Lower leg skin (tissue), 4 donors: ENCODE data around the gene CLEC14A. TPM values are rescaled to one million over a fixed set of nuclear protein-coding genes. Genes with fewer than 3 reads are reported as not detected.

Experiments used
- DNase-seq, 2 donors: peaks; one replicate each; pipeline ENCODE4 v3.0.0-alpha.2; 2019; ENCODE audit warnings: low spot score in 2 of 2
- H3K4me3 ChIP-seq: fragments of 200-600 bp; sonication (generic); 2 replicates; pipeline ENCODE4 v1.5.1; 2017; ENCODE audit warnings: mild to moderate bottlenecking, low read depth; ENCODE audit not compliant: poor library complexity, severe bottlenecking
- CTCF ChIP-seq, 3 donors: fragments of 450-650 bp; IDR thresholded peaks; one replicate each; pipeline ENCODE4 v1.5.1; 2016; ENCODE audit warnings: antibody characterized with exemption in 3 of 3, mild to moderate bottlenecking in 3 of 3, moderate library complexity in 2 of 3
- POLR2A ChIP-seq, 2 donors: fragments of 450-650 bp; IDR thresholded peaks; one replicate each; pipeline ENCODE4 v1.6.1; 2016 to 2017; ENCODE audit warnings: antibody characterized with exemption in 2 of 2, mild to moderate bottlenecking in 1 of 2, moderate library complexity in 1 of 2
- WGBS, 2 donors: methylation state at CpG; one replicate each; pipeline ENCODE4 v1.1.5; 2018; 5-methylcytosine and 5-hydroxymethylcytosine counted together
- intact Hi-C: fragments of 100-400 bp; cut with DNase I; formaldehyde crosslinking; loops from one replicate; pipeline ENCODE4 v1.15.0; 2023; ENCODE audit warnings: low total_unique reads
- total RNA-seq, 4 donors: library from RNA; depleted of rRNA; stranded (reverse); fragments of >200 nt; gene quantifications; one replicate each; pipeline ENCODE4 v1.1.0, GENCODE V29; 2016

The CLEC14A gene
- total RNA-seq, 4 donors from 2014 or later: 10.2 to 25.8 (median 16.9) TPM

GRCh38 chr14:38207377-38207735 lies 48.5 kb downstream of the CLEC14A start:
- TF ChIP-seq CTCF (IDR thresholded peaks at IDR 0.05): no peak
- no peak for TF ChIP-seq POLR2A (IDR thresholded peaks at IDR 0.05)
- H3K4me3 ChIP-seq: no peak overlapping the region
- WGBS, 2 donors: 36 to 40% methylated on average over 5 of the region's 5 CpGs
- no peak for DNase-seq
- intact Hi-C loops: no loop called here

GRCh38 chr14:38206689-38207376 lies 49.1 kb downstream of the CLEC14A start:
- 42 to 53% methylated on average over 2 of the region's 2 CpGs for WGBS, 2 donors
- H3K4me3 ChIP-seq: no peak overlapping the region
- DNase-seq: no peak
- TF ChIP-seq POLR2A (IDR thresholded peaks at IDR 0.05): no peak
- TF ChIP-seq CTCF (IDR thresholded peaks at IDR 0.05): no peak
- intact Hi-C loops: no loop called here

- TF ChIP-seq POLR2A (IDR thresholded peaks at IDR 0.05) (no peak), CTCF (IDR thresholded peaks at IDR 0.05) (no peak)
- intact Hi-C loops: no loop called here
- no peak overlapping the region for H3K4me3 ChIP-seq
- DNase-seq: no peak
- 84 to 86% methylated on average over 5 of the region's 5 CpGs for WGBS, 2 donors
These were observed 49.8 kb downstream of the CLEC14A start for GRCh38 chr14:38205949-38206665.

- TF ChIP-seq CTCF (IDR thresholded peaks at IDR 0.05) (no peak), POLR2A (IDR thresholded peaks at IDR 0.05) (no peak)
- no peak for DNase-seq
- intact Hi-C loops: no loop called here
- no peak overlapping the region for H3K4me3 ChIP-seq
- 82 to 86% methylated on average over 5 of the region's 5 CpGs for WGBS, 2 donors
These were observed 50.6 kb downstream of the CLEC14A start for GRCh38 chr14:38205119-38205813.

GRCh38 chr14:38204719-38205115 lies 51.2 kb downstream of the CLEC14A start:
- intact Hi-C loops: no loop called here
- no peak overlapping the region for H3K4me3 ChIP-seq
- no peak for TF ChIP-seq CTCF (IDR thresholded peaks at IDR 0.05)
- no peak for TF ChIP-seq POLR2A (IDR thresholded peaks at IDR 0.05)
- DNase-seq: no peak

Other genes starting within 250 kb of the CLEC14A start
- gene SSTR1, start 48.2 kb downstream of the CLEC14A start, total RNA-seq: 1 to 10 TPM in 1 of 4 donors, under 1 TPM in 3; 0.07 to 1.2 (median 0.49) TPM